Natural killer cell (primary cell): Measurements from ENCODE around the gene CSNK1D. TPM values are rescaled to one million over a fixed set of nuclear protein-coding genes. Genes with fewer than 3 reads are reported as not detected.

ENCODE experiments used
- ATAC-seq, 3 donors: fragments of 150-1000 bp in 2 of 3; fragments of 200-7000 bp in 1 of 3; cut with Tn5 transposase; 1 replicate in 1 of 3; 2 replicates in 2 of 3; pipeline ENCODE4 v1.10.0; 2021; ENCODE audit warnings: mild to moderate bottlenecking in 2 of 3, moderate library complexity in 2 of 3
- DNase-seq, 2 donors: peaks; one replicate each; pipeline versions ENCODE4 v3.0.0 to v3.0.0-alpha.2; 2013 to 2021; ENCODE audit warnings: mixed read lengths in 1 of 2
- H3K27ac ChIP-seq: one replicate; pipeline ENCODE4 v1.5.1; 2013; ENCODE audit warnings: mild to moderate bottlenecking, low read length
- H3K27me3 ChIP-seq: one replicate; pipeline ENCODE4 v1.6.1; 2013; ENCODE audit warnings: low read length; ENCODE audit not compliant: control insufficient read depth, insufficient read depth
- H3K36me3 ChIP-seq: one replicate; pipeline ENCODE4 v1.6.1; 2013; ENCODE audit warnings: low read length; ENCODE audit not compliant: control insufficient read depth, insufficient read depth
- H3K4me1 ChIP-seq: one replicate; pipeline ENCODE4 v1.6.1; 2013; ENCODE audit warnings: low read length; ENCODE audit not compliant: control insufficient read depth, insufficient read depth
- H3K4me3 ChIP-seq: one replicate; pipeline ENCODE4 v1.5.1; 2013; ENCODE audit warnings: low read length
- H3K9me3 ChIP-seq: one replicate; pipeline ENCODE4 v1.6.1; 2013; ENCODE audit warnings: low read length; ENCODE audit not compliant: control insufficient read depth, insufficient read depth
- H3K27ac Mint-ChIP-seq, 2 donors: one replicate each; pipeline ENCODE4 v1.8.0; 2022; ENCODE audit warnings: mild to moderate bottlenecking in 2 of 2, mixed read lengths in 2 of 2, moderate library complexity in 1 of 2
- H3K27me3 Mint-ChIP-seq, 2 donors: one replicate each; pipeline ENCODE4 v1.8.0; 2022; ENCODE audit warnings: low read depth in 2 of 2, mixed read lengths in 2 of 2
- H3K36me3 Mint-ChIP-seq: one replicate; pipeline ENCODE4 v1.8.0; 2022; ENCODE audit warnings: mixed read lengths
- H3K4me1 Mint-ChIP-seq, 2 donors: one replicate each; pipeline ENCODE4 v1.8.0; 2022; ENCODE audit warnings: mixed read lengths in 2 of 2
- H3K4me3 Mint-ChIP-seq: one replicate; pipeline ENCODE4 v1.8.0; 2022; ENCODE audit warnings: mild to moderate bottlenecking, moderate library complexity, mixed read lengths
- H3K9me3 Mint-ChIP-seq, 2 donors: one replicate each; pipeline ENCODE4 v1.8.0; 2022; ENCODE audit warnings: mixed read lengths in 2 of 2
- CTCF ChIP-seq: fragments of 200-600 bp; IDR thresholded peaks from one replicate; pipeline ENCODE4 v1.8.0; 2022; ENCODE audit warnings: antibody characterized with exemption
- WGBS: methylation state at CpG from one replicate; pipeline ENCODE4 v1.1.7; 2013; ENCODE audit warnings: missing lambda C conversion rate; ENCODE audit not compliant: insufficient coverage; 5-methylcytosine and 5-hydroxymethylcytosine counted together
- intact Hi-C: fragments of 100-400 bp; cut with micrococcal nuclease; formaldehyde crosslinking; loops from one replicate; pipeline ENCODE4 v1.14.2; 2022
- total RNA-seq, 4 donors: library from RNA; stranded (reverse); fragments of 120-200 nt in 1 of 4; gene quantifications; one replicate each; pipeline versions ENCODE4 v1.2.3 to v1.2.4, GENCODE V29; 2013 to 2022

Gene CSNK1D
- total RNA-seq, 3 donors from 2014 or later (not counting 1 experiment from before 2014, with no cell fraction given) = 423 to 475 (median 468) TPM

- Histone ChIP-seq H3K27ac (no peak overlapping the region), H3K9me3 (no peaks in the 10 kb centered on the region), H3K4me1 (peaks cover 57% of the 10 kb centered on the region), H3K27me3 (no peaks in the 10 kb centered on the region), H3K4me3 (no peak overlapping the region), H3K36me3 (no peaks in the 10 kb centered on the region)
- Mint-ChIP-seq H3K4me3 (no peak overlapping the region), H3K27me3 (no peaks in the 10 kb centered on the region), H3K27ac (peak overlapping the region in 1 of 2 donors; percentile 96), H3K9me3 (no peaks in the 10 kb centered on the region), H3K36me3 (no peaks in the 10 kb centered on the region), H3K4me1 (peaks cover 21 to 44% of the 10 kb centered on the region in 2 donors)
- TF ChIP-seq CTCF = no peak
- WGBS = 93% methylated on average over 7 of the region's 7 CpGs
- intact Hi-C loops = loop anchor here (5.0 kb wide), 1 partner anchor 78 kb away; no protein-coding TSS in a partner anchor
- ATAC-seq (no peak), DNase-seq (no peak)
These were observed 54.4 kb downstream of the CSNK1D start for GRCh38 chr17:82219083-82219482.

- Histone ChIP-seq H3K4me3 (no peak overlapping the region), H3K36me3 (no peaks in the 10 kb centered on the region), H3K27me3 (no peaks in the 10 kb centered on the region), H3K9me3 (no peaks in the 10 kb centered on the region), H3K4me1 (peaks cover 61% of the 10 kb centered on the region), H3K27ac (no peak overlapping the region)
- no peak overlapping the region for H3K4me3 Mint-ChIP-seq
- no peaks in the 10 kb centered on the region for H3K36me3 Mint-ChIP-seq
- DNase-seq = no peak
- ATAC-seq = no peak
- no peaks in the 10 kb centered on the region for H3K27me3 Mint-ChIP-seq
- intact Hi-C loops = loop anchor here (5.0 kb wide), 1 partner anchor 79 kb away; no protein-coding TSS in a partner anchor
- 93% methylated on average over 32 of the region's 32 CpGs for WGBS
- no peak for TF ChIP-seq CTCF
- peaks cover 26 to 50% of the 10 kb centered on the region in 2 donors for H3K4me1 Mint-ChIP-seq
- no peaks in the 10 kb centered on the region for H3K9me3 Mint-ChIP-seq
- peak overlapping the region in 1 of 2 donors; percentile 96 for H3K27ac Mint-ChIP-seq
These were observed 55.0 kb downstream of the CSNK1D start for GRCh38 chr17:82218349-82219075.

- Mint-ChIP-seq H3K4me3 (peak overlapping the region; percentile 25), H3K9me3 (no peaks in the 10 kb centered on the region), H3K36me3 (no peaks in the 10 kb centered on the region), H3K4me1 (peaks cover 28 to 53% of the 10 kb centered on the region in 2 donors), H3K27ac (peak overlapping the region; percentile 92 to 96), H3K27me3 (no peaks in the 10 kb centered on the region)
- WGBS = 46% methylated on average over 21 of the region's 21 CpGs
- ATAC-seq (peak; percentile 9 to 60 (median 16)), DNase-seq (peak in 1 of 2 donors; percentile 66)
- Histone ChIP-seq H3K9me3 (no peaks in the 10 kb centered on the region), H3K27ac (peak overlapping the region; percentile 94), H3K4me3 (no peak overlapping the region), H3K4me1 (peaks cover 66% of the 10 kb centered on the region), H3K36me3 (no peaks in the 10 kb centered on the region), H3K27me3 (no peaks in the 10 kb centered on the region)
- intact Hi-C loops = loop anchor here (2.0 to 5.0 kb wide), 2 partner anchors 13 to 80 kb away; no protein-coding TSS in a partner anchor
- no peak for TF ChIP-seq CTCF
These were observed 55.8 kb downstream of the CSNK1D start for GRCh38 chr17:82217530-82218204.
